H1 (cell line): ENCODE data around the gene HMOX2. TPM values are rescaled to one million over a fixed set of nuclear protein-coding genes. Genes with fewer than 3 reads are reported as not detected.

ENCODE experiments used
- CTCF ChIA-PET: fragments of 300-600 bp; sonication (Branson Sonifier 250); formaldehyde crosslinking; loops from one replicate; lab custom pipeline; 2021; ENCODE audit not compliant: partially characterized antibody; lab: Charles Lee
- POLR2A ChIA-PET: fragments of 300-600 bp; sonication (Branson Sonifier 250); formaldehyde crosslinking; loops from one replicate; lab custom pipeline; 2021; ENCODE audit warnings: inconsistent platforms; ENCODE audit not compliant: partially characterized antibody; lab: Charles Lee
- DNase-seq, 2 experiments: peaks; one replicate each; pipeline versions ENCODE4 v3.0.0 to v3.0.0-alpha.2; 2010 to 2022; ENCODE audit warnings: low spot score in 2 of 2, low read depth in 1 of 2, mixed read lengths in 1 of 2
- FAIRE-seq: peaks from 2 replicates; lab custom pipeline; 2011; peaks lifted over from hg19 to GRCh38; lab: Jason Lieb, UNC
- H2AFZ ChIP-seq: 2 replicates; pipeline ENCODE4 v1.8.1; 2012; ENCODE audit warnings: low read length, inconsistent platforms
- H2AK5ac ChIP-seq: 2 replicates; pipeline ENCODE4 v1.6.1; 2013; ENCODE audit warnings: low read depth, low read length
- H2BK120ac ChIP-seq: replicated peaks from 2 replicates; pipeline ENCODE3; 2013; ENCODE audit warnings: low read depth, low read length, inconsistent platforms
- H2BK12ac ChIP-seq: 2 replicates; pipeline ENCODE4 v1.6.1; 2013; ENCODE audit warnings: low read depth, low read length
- H2BK15ac ChIP-seq: 2 replicates; pipeline ENCODE4 v1.6.1; 2013; ENCODE audit warnings: low read length
- H2BK20ac ChIP-seq: 2 replicates; pipeline ENCODE4 v1.6.1; 2013; ENCODE audit warnings: low read length
- H2BK5ac ChIP-seq: 2 replicates; pipeline ENCODE4 v1.6.1; 2013; ENCODE audit warnings: low read depth, low read length
- H3K14ac ChIP-seq: 2 replicates; pipeline ENCODE4 v1.6.1; 2013; ENCODE audit warnings: inconsistent platforms; ENCODE audit not compliant: insufficient read length
- H3K18ac ChIP-seq: 2 replicates; pipeline ENCODE4 v1.6.1; 2013; ENCODE audit warnings: low read length; ENCODE audit errors: extremely low read depth
- H3K23ac ChIP-seq: 2 replicates; pipeline ENCODE4 v1.6.1; 2013; ENCODE audit warnings: inconsistent platforms; ENCODE audit not compliant: insufficient read length
- H3K23me2 ChIP-seq: 2 replicates; pipeline ENCODE4 v1.6.1; 2013; ENCODE audit warnings: low read depth, low read length
- H3K27ac ChIP-seq: 2 replicates; pipeline ENCODE4 v1.6.1; 2011; ENCODE audit warnings: low read depth, low read length, inconsistent platforms
- H3K27me3 ChIP-seq, 4 experiments: replicated peaks in 1 of 4; 1 replicate in 1 of 4; 2 replicates in 3 of 4; pipeline versions ENCODE4 v1.6.1 to v1.8.1; 2011 to 2013; ENCODE audit warnings: low read length in 3 of 4, mild to moderate bottlenecking in 3 of 4, inconsistent platforms in 2 of 4, mixed read lengths in 2 of 4, moderate library complexity in 1 of 4; ENCODE audit not compliant: control insufficient read depth in 3 of 4, insufficient read depth in 3 of 4; ENCODE audit errors: extremely low read depth in 1 of 4
- H3K36me3 ChIP-seq, 4 experiments: 2 replicates each; pipeline versions ENCODE4 v1.6.1 to v1.8.1; 2011 to 2013; ENCODE audit warnings: mild to moderate bottlenecking in 4 of 4, low read length in 3 of 4, moderate library complexity in 2 of 4, control low read depth in 1 of 4, inconsistent platforms in 1 of 4; ENCODE audit not compliant: insufficient read depth in 4 of 4, control insufficient read depth in 2 of 4
- H3K4ac ChIP-seq: replicated peaks from 2 replicates; pipeline ENCODE3; 2013; ENCODE audit warnings: low read length, low read depth, mixed read lengths, inconsistent platforms; ENCODE audit not compliant: insufficient read length
- H3K4me1 ChIP-seq, 4 experiments: replicated peaks in 1 of 4; 1 replicate in 1 of 4; 2 replicates in 3 of 4; pipeline versions ENCODE4 v1.6.1 to v1.8.1; 2011 to 2013; ENCODE audit warnings: low read length in 3 of 4, inconsistent platforms in 2 of 4, mixed read lengths in 1 of 4; ENCODE audit not compliant: insufficient read depth in 4 of 4, control insufficient read depth in 3 of 4
- H3K4me2 ChIP-seq, 2 experiments: 2 replicates each; pipeline versions ENCODE4 v1.6.1 to v1.8.1; 2011 to 2013; ENCODE audit warnings: low read depth in 2 of 2, low read length in 2 of 2, control low read depth in 1 of 2, inconsistent platforms in 1 of 2, mild to moderate bottlenecking in 1 of 2; ENCODE audit not compliant: insufficient read depth in 1 of 2
- H3K4me3 ChIP-seq, 4 experiments: fragments of 200-600, 300-600 bp in 1 of 4; sonication (generic), shearing (Covaris generic), sonication (Bioruptor Twin) in 1 of 4; 2 replicates each; pipeline versions ENCODE4 v1.5.1 to v1.8.1; 2011 to 2016; ENCODE audit warnings: low read length in 4 of 4, low read depth in 3 of 4, control low read depth in 2 of 4, inconsistent platforms in 2 of 4, mild to moderate bottlenecking in 2 of 4, mixed read lengths in 1 of 4, moderate library complexity in 1 of 4; ENCODE audit not compliant: insufficient read depth in 2 of 4; ENCODE audit errors: extremely low read depth in 1 of 4
- H3K56ac ChIP-seq: replicated peaks from 2 replicates; pipeline ENCODE3; 2013; ENCODE audit warnings: low read depth, mild to moderate bottlenecking, mixed read lengths, low read length, inconsistent platforms; ENCODE audit not compliant: insufficient read length
- H3K79me1 ChIP-seq: 2 replicates; pipeline ENCODE4 v1.6.1; 2013; ENCODE audit warnings: low read depth, low read length, control low read depth
- H3K79me2 ChIP-seq, 2 experiments: 2 replicates each; pipeline versions ENCODE4 v1.6.1 to v1.8.1; 2012 to 2013; ENCODE audit warnings: low read length in 2 of 2, mild to moderate bottlenecking in 2 of 2, inconsistent platforms in 1 of 2; ENCODE audit not compliant: insufficient read depth in 2 of 2, control insufficient read depth in 1 of 2
- H3K9ac ChIP-seq, 4 experiments: replicated peaks in 1 of 4; 1 replicate in 1 of 4; 2 replicates in 3 of 4; pipeline versions ENCODE4 v1.6.1 to v1.8.1; 2011 to 2013; ENCODE audit warnings: low read depth in 3 of 4, low read length in 3 of 4, control low read depth in 2 of 4, mild to moderate bottlenecking in 2 of 4, moderate library complexity in 2 of 4, inconsistent platforms in 1 of 4; ENCODE audit errors: extremely low read depth in 1 of 4
- H3K9me3 ChIP-seq, 2 experiments: 2 replicates each; pipeline versions ENCODE4 v1.6.1 to v1.8.1; 2012 to 2013; ENCODE audit warnings: mild to moderate bottlenecking in 2 of 2, moderate library complexity in 2 of 2, control low read depth in 1 of 2, inconsistent platforms in 1 of 2, low read depth in 1 of 2, low read length in 1 of 2, mixed read lengths in 1 of 2; ENCODE audit not compliant: insufficient read depth in 2 of 2
- H4K20me1 ChIP-seq, 2 experiments: replicated peaks in 1 of 2; 2 replicates each; pipeline versions ENCODE3 to v1.8.1; 2011 to 2013; ENCODE audit warnings: inconsistent platforms in 2 of 2, low read length in 2 of 2, mild to moderate bottlenecking in 1 of 2; ENCODE audit not compliant: insufficient read depth in 2 of 2, control insufficient read depth in 1 of 2
- H4K5ac ChIP-seq: 2 replicates; pipeline ENCODE4 v1.6.1; 2013; ENCODE audit warnings: low read length, low read depth, mixed read lengths, inconsistent platforms; ENCODE audit not compliant: insufficient read length
- H4K8ac ChIP-seq: 2 replicates; pipeline ENCODE4 v1.8.0; 2013; ENCODE audit warnings: mild to moderate bottlenecking, moderate library complexity, low read length, inconsistent platforms; ENCODE audit not compliant: insufficient read depth; ENCODE audit errors: extremely low read depth
- H4K91ac ChIP-seq: replicated peaks from 2 replicates; pipeline ENCODE3; 2013; ENCODE audit warnings: low read length, mixed read lengths, inconsistent platforms; ENCODE audit not compliant: insufficient read length
- EP300 ChIP-seq, 2 experiments: IDR thresholded peaks; 1 replicate in 1 of 2; 2 replicates in 1 of 2; pipeline ENCODE4 v1.6.1; 2011 to 2012; ENCODE audit warnings: low read depth in 2 of 2, low read length in 2 of 2, mild to moderate bottlenecking in 2 of 2, borderline replicate concordance in 1 of 2, inconsistent platforms in 1 of 2, moderate library complexity in 1 of 2
- GTF2F1 ChIP-seq: IDR thresholded peaks from 2 replicates; pipeline ENCODE4 v1.6.1; 2012; ENCODE audit warnings: low read depth, low read length, improper control_type of control experiment, borderline replicate concordance
- HDAC6 ChIP-seq: IDR thresholded peaks from one replicate; pipeline ENCODE4 v1.7.1; 2012; ENCODE audit warnings: low read depth, mild to moderate bottlenecking, inconsistent platforms, low read length, moderate library complexity
- JUND ChIP-seq: IDR thresholded peaks from 2 replicates; pipeline ENCODE4 v1.6.1; 2011; ENCODE audit warnings: mild to moderate bottlenecking, improper control_type of control experiment, low read length
- MAFK ChIP-seq: IDR thresholded peaks from 2 replicates; pipeline ENCODE4 v1.6.1; 2012; ENCODE audit warnings: low read depth, mild to moderate bottlenecking, improper control_type of control experiment, low read length
- POU5F1 ChIP-seq: IDR thresholded peaks from 2 replicates; pipeline ENCODE4 v1.6.1; 2011; ENCODE audit warnings: low read depth, mild to moderate bottlenecking, low read length, moderate library complexity
- RAD21 ChIP-seq, 2 experiments: IDR thresholded peaks in 1 of 2; conservative IDR thresholded peaks in 1 of 2; 2 replicates each; pipeline ENCODE4 v1.6.1; 2011; ENCODE audit warnings: low read depth in 2 of 2, low read length in 2 of 2, improper control_type of control experiment in 1 of 2, inconsistent platforms in 1 of 2, mild to moderate bottlenecking in 1 of 2, moderate library complexity in 1 of 2
- SIRT6 ChIP-seq: IDR thresholded peaks from one replicate; pipeline ENCODE4 v1.7.1; 2012; ENCODE audit warnings: low read length, inconsistent platforms
- SIX5 ChIP-seq: IDR thresholded peaks from 2 replicates; pipeline ENCODE4 v1.6.1; 2011; ENCODE audit warnings: mild to moderate bottlenecking, low read depth, low read length
- TCF12 ChIP-seq: IDR thresholded peaks from 2 replicates; pipeline ENCODE4 v1.6.1; 2011; ENCODE audit warnings: low read depth, mild to moderate bottlenecking, low read length
- WGBS, 2 experiments: shearing (Covaris generic) in 1 of 2; methylation state at CpG; one replicate each; pipeline versions ENCODE4 v1.1.6 to v1.1.7; 2013 to 2015; ENCODE audit warnings: low lambda C conversion rate in 2 of 2, mixed read lengths in 2 of 2, inconsistent platforms in 1 of 2, low coverage in 1 of 2, missing lambda C conversion rate in 1 of 2; ENCODE audit not compliant: insufficient replicate concordance in 2 of 2, insufficient coverage in 1 of 2, insufficient read length in 1 of 2; ENCODE audit errors: extremely low coverage in 1 of 2, missing lambda C conversion rate in 1 of 2; 5-methylcytosine and 5-hydroxymethylcytosine counted together
- polyA plus RNA-seq, 7 experiments: library from polyadenylated mRNA; depleted of rRNA in 3 of 7; stranded (reverse) in 5 of 7; unstranded in 2 of 7; fragments of >200 nt in 5 of 7; fragments of 200-250 nt in 2 of 7; gene quantifications; 1 replicate in 5 of 7; 2 replicates in 1 of 7; 4 replicates in 1 of 7; pipeline versions ENCODE4 v1.2.1 to v1.2.3, GENCODE V29; 2011 to 2013; ENCODE audit warnings: missing spikeins in 2 of 7, mixed read lengths in 2 of 7
- total RNA-seq: library from RNA; stranded (reverse); fragmentation: NEBNext Ultra II Directional; extraction: Animal tissue kit (Norgen Biotek cat#: 25700); gene quantifications from 2 replicates; pipeline ENCODE4 v1.2.1, GENCODE V29; 2021

The HMOX2 gene
- total and polyA plus RNA-seq, 2 of the 8 experiments (the other 6 are each of a cell fraction or from before 2014, with no cell fraction given) = 36.5 to 48.4 TPM

DNA sequence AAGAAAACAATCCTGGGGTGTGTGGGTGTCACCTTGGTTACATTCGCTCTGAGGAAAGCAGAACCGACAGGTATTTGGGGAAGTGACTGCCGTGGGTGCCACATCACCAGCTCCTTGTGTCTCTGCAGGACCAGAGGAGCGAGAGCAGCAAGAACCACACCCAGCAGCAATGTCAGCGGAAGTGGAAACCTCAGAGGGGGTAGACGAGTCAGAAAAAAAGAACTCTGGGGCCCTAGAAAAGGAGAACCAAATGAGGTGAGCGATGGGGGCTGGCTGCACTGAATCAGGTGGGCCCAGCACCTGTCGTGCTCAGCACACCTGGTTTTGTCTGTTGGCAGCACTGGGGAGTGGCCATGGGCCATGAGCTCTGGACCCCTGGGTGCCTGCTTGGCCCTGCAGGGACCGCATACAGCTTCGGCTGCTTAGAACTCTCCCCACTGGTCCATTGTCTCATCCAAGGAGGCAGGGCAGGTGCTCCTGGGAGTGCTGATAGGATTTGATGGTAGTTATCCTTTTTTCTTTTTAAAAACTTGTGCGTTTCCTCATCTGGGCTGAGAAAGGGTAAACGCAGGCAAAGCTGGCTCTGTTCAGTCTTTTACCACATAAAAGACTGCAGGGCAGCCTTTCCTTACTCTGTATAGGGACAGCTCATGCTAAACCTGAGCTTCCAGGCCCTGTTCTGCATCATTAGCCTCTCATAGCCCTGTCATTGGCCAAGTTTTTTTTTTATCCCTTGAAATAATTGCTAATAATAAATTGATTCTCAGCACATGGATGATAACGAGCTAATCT is 29.4 kb downstream of the HMOX2 start:
- no peak overlapping the region for H3K4ac ChIP-seq
- H3K56ac ChIP-seq = no peak overlapping the region
- H2BK120ac ChIP-seq = no peak overlapping the region
- H2BK20ac ChIP-seq = no peak overlapping the region
- no peak overlapping the region for H2AK5ac ChIP-seq
- ChIA-PET POLR2A (interaction anchor here (0.5 to 3.0 kb wide), 8 partner anchors 11 to 178 kb away, joined by 3 to 14 read pairs (median 4); partner anchors contain the start of genes NMRAL1 and UBALD1), CTCF (interaction anchor here (0.7 to 35.4 kb wide), 22 partner anchors 9 to 201 kb away, joined by 3 to 968 read pairs (median 8); partner anchors contain the start of genes C16orf96, CDIP1 and MGRN1)
- no peak overlapping the region for H3K18ac ChIP-seq
- H4K20me1 ChIP-seq = no peaks in the 10 kb centered on the region
- no peak overlapping the region for H2BK12ac ChIP-seq
- no peak overlapping the region for H4K5ac ChIP-seq
- no peak overlapping the region for H3K27ac ChIP-seq
- H2BK5ac ChIP-seq = no peak overlapping the region
- H4K8ac ChIP-seq = no peak overlapping the region
- no peaks in the 10 kb centered on the region for H3K9me3 ChIP-seq
- H3K23me2 ChIP-seq = no peaks in the 10 kb centered on the region
- H3K36me3 ChIP-seq = peaks cover 0 to 14% (median 8%) of the 10 kb centered on the region in 4 experiments; a peak in 4 of 8 replicates
- H2BK15ac ChIP-seq = no peak overlapping the region
- no peak overlapping the region for H3K9ac ChIP-seq
- no peaks in the 10 kb centered on the region for H3K27me3 ChIP-seq
- H3K79me2 ChIP-seq = no peaks in the 10 kb centered on the region
- no peak overlapping the region for H3K14ac ChIP-seq
- no peaks in the 10 kb centered on the region; a peak in 1 of 7 replicates for H3K4me1 ChIP-seq
- no peak overlapping the region for H4K91ac ChIP-seq
- no peak for DNase-seq
- no peak overlapping the region for H3K4me3 ChIP-seq
- no peak overlapping the region for H2AFZ ChIP-seq
- H3K23ac ChIP-seq = no peak overlapping the region
- WGBS, 2 experiments = 90% methylated on average over 13 of the region's 13 CpGs; no CpG with 5 or more reads in 1 of the 2 experiments
- H3K4me2 ChIP-seq = no peak overlapping the region
- no peaks in the 10 kb centered on the region; the same call in 1 of the 2 replicates for H3K79me1 ChIP-seq
- FAIRE-seq = no peak
- no peak for TF ChIP-seq EP300 (IDR thresholded peaks at IDR 0.05; ENCODE audit: borderline replicate concordance in 1 of 2, low read depth in 2 of 2, low read length in 2 of 2)
- TF ChIP-seq SIX5 = no peak
- no peak for TF ChIP-seq GTF2F1
- no peak for TF ChIP-seq TCF12
- TF ChIP-seq MAFK = no peak
- TF ChIP-seq POU5F1 = no peak
- no peak for TF ChIP-seq JUND
- no peak for TF ChIP-seq HDAC6
- TF ChIP-seq SIRT6 = no peak
- TF ChIP-seq RAD21 (IDR thresholded peaks at IDR 0.05 in 1 of 2, conservative IDR thresholded peaks at IDR 0.05 in 1 of 2; ENCODE audit: low read depth in 2 of 2, low read length in 2 of 2) = no peak
